A549 (cell line): ENCODE results near the gene SELENOV.

Experiments used
- CBX8 ChIP-seq: fragments of 200-600 bp; sonication (generic); IDR thresholded peaks from 2 replicates; pipeline ENCODE4 v1.6.1; 2016
- HDAC2 ChIP-seq: fragments of 200-600 bp; sonication (generic); IDR thresholded peaks from 2 replicates; pipeline ENCODE4 v1.6.1; 2016
- MAFK ChIP-seq: fragments of 450-650 bp; IDR thresholded peaks from 2 replicates; pipeline ENCODE4 v1.6.1; 2014; ENCODE audit not compliant: partially characterized antibody
- MAZ ChIP-seq: fragments of 150-350 bp; IDR thresholded peaks from 2 replicates; pipeline ENCODE4 v1.6.1; 2014; ENCODE audit warnings: antibody characterized with exemption, low read depth, low read length, borderline replicate concordance
- NFE2L2 ChIP-seq: fragments of 150-350 bp; conservative IDR thresholded peaks from 2 replicates; pipeline ENCODE4 v1.6.1; 2014; ENCODE audit warnings: low read length
- POLR2A ChIP-seq: IDR thresholded peaks from 2 replicates; pipeline ENCODE4 v1.6.1; 2012; ENCODE audit warnings: mild to moderate bottlenecking, low read length
- RAD21 ChIP-seq, 2 experiments: fragments of >200 bp in 1 of 2; sonication (Bioruptor Twin) in 1 of 2; formaldehyde crosslinking in 1 of 2; IDR thresholded peaks in 1 of 2; conservative IDR thresholded peaks in 1 of 2; 2 replicates in 1 of 2; 3 replicates in 1 of 2; pipeline ENCODE4 v1.6.1; 2012 to 2018; ENCODE audit warnings: inconsistent platforms in 1 of 2
- TP53 ChIP-seq: fragments of 250-450 bp; sonication (Bioruptor Pico); IDR thresholded peaks from 2 replicates; pipeline ENCODE4 v1.5.0; 2021; ENCODE audit warnings: mild to moderate bottlenecking, moderate library complexity
- TF ChIP-seq, protein P1 (sequence below): fragments of >200 bp; sonication (Bioruptor Twin); formaldehyde crosslinking; IDR thresholded peaks from 3 replicates; pipeline ENCODE4 v1.5.1; 2016
- TF ChIP-seq, protein P2 (sequence below): fragments of 250-450 bp; sonication (Bioruptor Pico); IDR thresholded peaks from 2 replicates; pipeline ENCODE4 v1.5.0; 2021; ENCODE audit warnings: mild to moderate bottlenecking, moderate library complexity, borderline replicate concordance

DNA sequence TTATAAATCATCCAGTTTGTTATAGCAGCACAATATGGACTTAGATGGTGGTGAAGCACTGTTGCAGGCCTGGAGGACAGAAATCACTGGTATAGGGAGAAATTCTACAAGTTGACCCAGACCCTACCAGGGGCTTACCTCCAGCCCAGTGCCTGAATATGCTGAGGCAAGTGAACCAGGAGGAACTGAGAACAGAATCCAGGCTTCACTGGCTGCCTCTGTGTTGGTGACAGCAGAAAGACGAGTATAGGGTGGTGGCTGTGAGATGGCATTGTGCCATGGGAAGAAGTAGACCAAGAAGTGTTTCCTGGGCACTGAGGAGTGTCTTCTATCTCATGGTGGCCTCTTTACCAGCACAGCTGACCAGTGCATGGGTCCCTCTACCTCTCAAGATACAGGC lies 40.9 kb downstream of the SELENOV start:
- TF ChIP-seq, protein P1, sequence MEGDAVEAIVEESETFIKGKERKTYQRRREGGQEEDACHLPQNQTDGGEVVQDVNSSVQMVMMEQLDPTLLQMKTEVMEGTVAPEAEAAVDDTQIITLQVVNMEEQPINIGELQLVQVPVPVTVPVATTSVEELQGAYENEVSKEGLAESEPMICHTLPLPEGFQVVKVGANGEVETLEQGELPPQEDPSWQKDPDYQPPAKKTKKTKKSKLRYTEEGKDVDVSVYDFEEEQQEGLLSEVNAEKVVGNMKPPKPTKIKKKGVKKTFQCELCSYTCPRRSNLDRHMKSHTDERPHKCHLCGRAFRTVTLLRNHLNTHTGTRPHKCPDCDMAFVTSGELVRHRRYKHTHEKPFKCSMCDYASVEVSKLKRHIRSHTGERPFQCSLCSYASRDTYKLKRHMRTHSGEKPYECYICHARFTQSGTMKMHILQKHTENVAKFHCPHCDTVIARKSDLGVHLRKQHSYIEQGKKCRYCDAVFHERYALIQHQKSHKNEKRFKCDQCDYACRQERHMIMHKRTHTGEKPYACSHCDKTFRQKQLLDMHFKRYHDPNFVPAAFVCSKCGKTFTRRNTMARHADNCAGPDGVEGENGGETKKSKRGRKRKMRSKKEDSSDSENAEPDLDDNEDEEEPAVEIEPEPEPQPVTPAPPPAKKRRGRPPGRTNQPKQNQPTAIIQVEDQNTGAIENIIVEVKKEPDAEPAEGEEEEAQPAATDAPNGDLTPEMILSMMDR, result no peak
- TF ChIP-seq RAD21 (conservative IDR thresholded peaks at IDR 0.05 in 1 of 2, IDR thresholded peaks at IDR 0.05 in 1 of 2), result no peak
- TF ChIP-seq MAZ, result no peak
- no peak for TF ChIP-seq MAFK
- TF ChIP-seq POLR2A, result no peak
- TF ChIP-seq CBX8, result no peak
- no peak for TF ChIP-seq HDAC2
- TF ChIP-seq TP53 (CRISPR knock-in tag), result no peak
- TF ChIP-seq, protein P2, sequence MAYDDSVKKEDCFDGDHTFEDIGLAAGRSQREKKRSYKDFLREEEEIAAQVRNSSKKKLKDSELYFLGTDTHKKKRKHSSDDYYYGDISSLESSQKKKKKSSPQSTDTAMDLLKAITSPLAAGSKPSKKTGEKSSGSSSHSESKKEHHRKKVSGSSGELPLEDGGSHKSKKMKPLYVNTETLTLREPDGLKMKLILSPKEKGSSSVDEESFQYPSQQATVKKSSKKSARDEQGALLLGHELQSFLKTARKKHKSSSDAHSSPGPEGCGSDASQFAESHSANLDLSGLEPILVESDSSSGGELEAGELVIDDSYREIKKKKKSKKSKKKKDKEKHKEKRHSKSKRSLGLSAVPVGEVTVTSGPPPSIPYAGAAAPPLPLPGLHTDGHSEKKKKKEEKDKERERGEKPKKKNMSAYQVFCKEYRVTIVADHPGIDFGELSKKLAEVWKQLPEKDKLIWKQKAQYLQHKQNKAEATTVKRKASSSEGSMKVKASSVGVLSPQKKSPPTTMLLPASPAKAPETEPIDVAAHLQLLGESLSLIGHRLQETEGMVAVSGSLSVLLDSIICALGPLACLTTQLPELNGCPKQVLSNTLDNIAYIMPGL (CRISPR knock-in tag), result no peak
- no peak for TF ChIP-seq NFE2L2
